ENCODE measurements around the gene BMAL1.

DNA sequence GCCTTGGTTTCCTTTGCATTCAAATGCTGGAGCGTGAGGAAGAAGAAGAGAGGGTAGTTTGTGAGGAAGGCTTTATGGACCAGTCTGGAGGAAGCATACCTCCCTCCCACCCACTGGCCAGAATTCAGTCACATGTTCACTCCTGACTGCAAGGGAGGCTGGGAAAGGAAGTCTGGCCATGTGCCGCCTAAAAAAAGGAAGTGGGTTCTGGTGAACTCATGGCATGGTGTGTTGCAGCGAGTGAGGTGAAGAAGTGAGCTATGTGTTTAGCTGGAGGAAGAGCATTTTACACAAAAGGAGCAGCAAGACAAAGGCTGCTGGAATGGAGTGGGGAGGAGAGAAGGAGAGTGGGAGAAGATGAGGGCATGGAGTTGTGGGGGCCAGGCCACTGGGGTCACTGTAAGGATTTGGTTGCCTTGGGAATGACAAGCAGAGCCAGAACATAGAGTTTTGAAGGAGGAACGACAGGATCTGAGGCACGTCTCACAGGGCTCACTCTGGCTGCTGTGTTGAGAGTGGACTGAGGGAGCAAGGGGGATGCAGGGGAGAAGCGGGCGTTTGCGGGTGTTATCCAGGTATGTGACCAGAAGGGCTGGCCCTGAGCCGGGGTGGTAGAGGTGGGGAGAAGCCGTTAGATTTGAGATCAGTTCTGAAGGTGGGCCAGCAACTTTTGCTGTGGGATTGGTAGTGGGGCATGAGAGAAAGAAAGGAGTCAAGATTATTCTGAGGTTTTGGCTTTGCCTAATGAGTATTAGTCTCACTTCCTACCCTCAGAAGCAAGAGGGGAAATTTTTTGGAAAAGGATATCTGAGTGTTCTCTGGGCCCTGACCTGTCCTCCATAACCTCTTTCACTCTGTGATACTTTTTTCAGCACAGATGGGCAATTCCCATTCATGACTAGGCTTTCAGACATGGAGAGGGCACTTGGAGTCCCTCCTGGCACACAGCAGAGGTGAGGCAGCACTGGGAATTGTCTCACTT, 26.4 kb downstream of the BMAL1 start:
- no peak for TF ChIP-seq EP300 (IDR thresholded peaks at IDR 0.05)
- TF ChIP-seq, protein P1, sequence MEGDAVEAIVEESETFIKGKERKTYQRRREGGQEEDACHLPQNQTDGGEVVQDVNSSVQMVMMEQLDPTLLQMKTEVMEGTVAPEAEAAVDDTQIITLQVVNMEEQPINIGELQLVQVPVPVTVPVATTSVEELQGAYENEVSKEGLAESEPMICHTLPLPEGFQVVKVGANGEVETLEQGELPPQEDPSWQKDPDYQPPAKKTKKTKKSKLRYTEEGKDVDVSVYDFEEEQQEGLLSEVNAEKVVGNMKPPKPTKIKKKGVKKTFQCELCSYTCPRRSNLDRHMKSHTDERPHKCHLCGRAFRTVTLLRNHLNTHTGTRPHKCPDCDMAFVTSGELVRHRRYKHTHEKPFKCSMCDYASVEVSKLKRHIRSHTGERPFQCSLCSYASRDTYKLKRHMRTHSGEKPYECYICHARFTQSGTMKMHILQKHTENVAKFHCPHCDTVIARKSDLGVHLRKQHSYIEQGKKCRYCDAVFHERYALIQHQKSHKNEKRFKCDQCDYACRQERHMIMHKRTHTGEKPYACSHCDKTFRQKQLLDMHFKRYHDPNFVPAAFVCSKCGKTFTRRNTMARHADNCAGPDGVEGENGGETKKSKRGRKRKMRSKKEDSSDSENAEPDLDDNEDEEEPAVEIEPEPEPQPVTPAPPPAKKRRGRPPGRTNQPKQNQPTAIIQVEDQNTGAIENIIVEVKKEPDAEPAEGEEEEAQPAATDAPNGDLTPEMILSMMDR (IDR thresholded peaks at IDR 0.05): no peak
- no peak for TF ChIP-seq POLR2AphosphoS5 (IDR thresholded peaks at IDR 0.05)
- TF ChIP-seq POLR2A (IDR thresholded peaks at IDR 0.05): no peak

Measured in suprapubic skin (tissue), 4 donors.